Neuronal stem cell (in vitro differentiated cells): Measurements from ENCODE around the gene MTHFD1L.

ENCODE experiments used
- DNase-seq: peaks from one replicate; pipeline ENCODE4 v3.0.0-alpha.2; 2013; ENCODE audit warnings: low spot score
- H2AFZ ChIP-seq: one replicate; pipeline ENCODE4 v1.6.1; 2013; ENCODE audit warnings: mild to moderate bottlenecking, low read length, inconsistent platforms
- H2AK5ac ChIP-seq: 2 replicates; pipeline ENCODE4 v1.6.1; 2013; ENCODE audit warnings: low read depth, mild to moderate bottlenecking, inconsistent platforms, low read length, moderate library complexity, mixed read lengths
- H2BK120ac ChIP-seq: 2 replicates; pipeline ENCODE4 v1.6.1; 2013; ENCODE audit warnings: low read depth, mild to moderate bottlenecking, inconsistent platforms, low read length, moderate library complexity, mixed read lengths
- H2BK12ac ChIP-seq: one replicate; pipeline ENCODE4 v1.6.1; 2013; ENCODE audit warnings: low read length, inconsistent platforms
- H2BK15ac ChIP-seq: 2 replicates; pipeline ENCODE4 v1.6.1; 2013; ENCODE audit warnings: mild to moderate bottlenecking, low read length, inconsistent platforms, mixed read lengths
- H2BK5ac ChIP-seq: one replicate; pipeline ENCODE4 v1.6.1; 2013; ENCODE audit warnings: inconsistent platforms, mild to moderate bottlenecking, low read length, moderate library complexity
- H3K14ac ChIP-seq: one replicate; pipeline ENCODE4 v1.6.1; 2013; ENCODE audit warnings: low read length, inconsistent platforms
- H3K18ac ChIP-seq: 2 replicates; pipeline ENCODE4 v1.6.1; 2013; ENCODE audit warnings: low read length, inconsistent platforms
- H3K23ac ChIP-seq: 2 replicates; pipeline ENCODE4 v1.6.1; 2013; ENCODE audit warnings: low read depth, mild to moderate bottlenecking, mixed read lengths, low read length, inconsistent platforms; ENCODE audit not compliant: poor library complexity
- H3K27ac ChIP-seq: replicated peaks from 3 replicates; pipeline ENCODE4 v1.5.1; 2013; ENCODE audit warnings: low read length, inconsistent platforms
- H3K27me3 ChIP-seq, 3 experiments: 2 replicates each; pipeline ENCODE4 v1.6.1; 2013; ENCODE audit warnings: low read length in 3 of 3, mild to moderate bottlenecking in 2 of 3, inconsistent platforms in 1 of 3, low read depth in 1 of 3, mixed read lengths in 1 of 3, moderate library complexity in 1 of 3; ENCODE audit not compliant: control insufficient read depth in 3 of 3, insufficient read depth in 3 of 3
- H3K36me3 ChIP-seq, 2 donors: replicated peaks in 1 of 2; 2 replicates each; pipeline ENCODE4 v1.6.1; 2013; ENCODE audit warnings: low read length in 2 of 2; ENCODE audit not compliant: control insufficient read depth in 2 of 2, insufficient read depth in 2 of 2
- H3K4ac ChIP-seq: 2 replicates; pipeline ENCODE4 v1.6.1; 2013; ENCODE audit warnings: inconsistent platforms, mild to moderate bottlenecking, low read length, moderate library complexity
- H3K4me1 ChIP-seq, 2 donors: 1 replicate in 1 of 2; 2 replicates in 1 of 2; pipeline ENCODE4 v1.6.1; 2013; ENCODE audit warnings: low read length in 2 of 2, low read depth in 1 of 2; ENCODE audit not compliant: control insufficient read depth in 2 of 2, insufficient read depth in 1 of 2
- H3K4me2 ChIP-seq: one replicate; pipeline ENCODE4 v1.6.1; 2013; ENCODE audit warnings: mild to moderate bottlenecking, low read length, inconsistent platforms; ENCODE audit not compliant: insufficient read depth, poor library complexity, severe bottlenecking
- H3K4me3 ChIP-seq, 2 donors: 2 replicates each; pipeline ENCODE4 v1.5.1; 2013; ENCODE audit warnings: low read length in 2 of 2, mild to moderate bottlenecking in 2 of 2, inconsistent platforms in 1 of 2, moderate library complexity in 1 of 2
- H3K79me1 ChIP-seq: one replicate; pipeline ENCODE4 v1.6.1; 2013; ENCODE audit warnings: low read depth, mild to moderate bottlenecking, inconsistent platforms, low read length, moderate library complexity
- H3K9ac ChIP-seq: one replicate; pipeline ENCODE4 v1.6.1; 2013; ENCODE audit warnings: mild to moderate bottlenecking, low read depth, low read length, inconsistent platforms; ENCODE audit not compliant: poor library complexity
- H3K9me3 ChIP-seq, 2 donors: replicated peaks in 1 of 2; 2 replicates each; pipeline versions ENCODE3 to v1.6.1; 2013; ENCODE audit warnings: low read length in 2 of 2, mild to moderate bottlenecking in 2 of 2, inconsistent platforms in 1 of 2, low read depth in 1 of 2, mixed read lengths in 1 of 2, moderate library complexity in 1 of 2; ENCODE audit not compliant: control insufficient read depth in 2 of 2, insufficient read depth in 1 of 2
- H4K8ac ChIP-seq: one replicate; pipeline ENCODE4 v1.6.1; 2013; ENCODE audit warnings: low read depth, mild to moderate bottlenecking, inconsistent platforms, low read length, moderate library complexity
- H4K91ac ChIP-seq: one replicate; pipeline ENCODE4 v1.6.1; 2013; ENCODE audit warnings: low read length, low read depth, mild to moderate bottlenecking, inconsistent platforms; ENCODE audit not compliant: poor library complexity
- WGBS, 2 donors: extraction: QIAGEN DNeasy Blood & Tissue Kit; methylation state at CpG; one replicate each; pipeline ENCODE4 v1.1.7; 2013; ENCODE audit warnings: missing lambda C conversion rate in 2 of 2, mixed read lengths in 1 of 2; ENCODE audit not compliant: insufficient read length in 2 of 2, insufficient replicate concordance in 1 of 2; ENCODE audit errors: extremely low coverage in 2 of 2; 5-methylcytosine and 5-hydroxymethylcytosine counted together

Gene MTHFD1L

DNA sequence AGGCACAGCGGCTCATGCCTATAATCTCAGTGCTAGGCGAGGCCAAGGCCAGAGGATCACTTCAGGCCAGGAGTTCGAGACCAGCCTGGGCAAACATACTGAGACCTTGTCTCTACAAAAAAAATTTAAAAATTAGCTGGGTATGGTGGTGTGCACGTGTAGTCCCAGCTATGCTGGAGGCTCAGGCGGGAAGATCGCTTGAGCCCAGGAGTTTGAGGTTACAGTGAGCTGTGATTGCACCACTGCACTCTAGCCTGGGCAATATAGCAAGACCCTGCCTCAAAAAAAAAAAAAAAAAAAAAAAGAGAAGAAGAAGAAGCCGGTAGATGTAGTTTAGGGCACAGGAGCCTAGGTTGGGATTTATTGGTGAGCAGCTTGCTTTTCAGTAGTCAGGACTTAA is 20.7 kb downstream of the MTHFD1L start:
- no peak overlapping the region for H3K23ac ChIP-seq
- no peak overlapping the region for H3K27ac ChIP-seq
- no peak overlapping the region for H3K4me2 ChIP-seq
- no peaks in the 10 kb centered on the region for H3K9me3 ChIP-seq
- no peak overlapping the region for H2BK12ac ChIP-seq
- H3K27me3 ChIP-seq: no peaks in the 10 kb centered on the region
- H3K4ac ChIP-seq: no peak overlapping the region
- H3K79me1 ChIP-seq: no peaks in the 10 kb centered on the region
- no peak overlapping the region for H4K8ac ChIP-seq
- no peak overlapping the region for H4K91ac ChIP-seq
- no peak for DNase-seq
- no peak overlapping the region for H3K4me3 ChIP-seq
- H2BK5ac ChIP-seq: no peak overlapping the region
- H3K18ac ChIP-seq: no peak overlapping the region
- no peak overlapping the region for H2AK5ac ChIP-seq
- peaks cover 3 to 12% of the 10 kb centered on the region in 2 donors for H3K4me1 ChIP-seq
- H3K14ac ChIP-seq: no peak overlapping the region
- no CpG with 5 or more reads among the region's 7 CpGs for WGBS, 2 donors
- no peak overlapping the region for H3K9ac ChIP-seq
- H3K36me3 ChIP-seq: peaks cover 16 to 77% of the 10 kb centered on the region in 2 donors
- no peak overlapping the region for H2AFZ ChIP-seq
- H2BK120ac ChIP-seq: no peak overlapping the region
- no peak overlapping the region for H2BK15ac ChIP-seq

DNA sequence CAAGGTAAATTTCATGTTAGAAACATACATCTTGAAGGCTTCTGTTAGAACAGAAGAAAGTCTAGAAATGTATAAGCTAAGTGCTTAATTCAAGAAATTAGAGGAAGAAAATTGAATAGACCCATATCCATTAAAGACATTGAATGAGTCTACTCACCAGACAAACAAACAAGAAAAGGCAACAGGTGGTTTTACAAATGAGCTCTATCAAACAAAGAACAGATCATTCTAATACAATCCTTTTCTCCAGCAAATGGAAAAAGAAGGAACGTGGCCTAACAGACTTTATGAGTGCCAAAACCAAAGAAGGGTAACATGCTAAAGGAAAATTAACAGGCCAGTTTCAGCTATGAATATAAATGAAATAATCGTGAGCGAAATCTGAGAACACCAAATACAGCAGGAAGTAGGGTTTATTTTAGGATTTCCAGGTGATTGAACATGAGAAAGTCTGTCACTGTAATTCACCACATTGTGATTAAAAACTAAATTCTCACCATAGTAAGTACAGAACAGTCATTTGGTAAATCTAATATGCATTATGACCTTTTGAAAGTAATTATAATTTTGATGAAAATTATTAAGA is 22.6 kb downstream of the MTHFD1L start:
- Histone ChIP-seq H3K4me1 (no peaks in the 10 kb centered on the region), H3K36me3 (peaks cover 17 to 88% of the 10 kb centered on the region in 2 donors), H2BK5ac (no peak overlapping the region), H2BK15ac (no peak overlapping the region), H2BK120ac (no peak overlapping the region), H3K23ac (no peak overlapping the region), H3K9me3 (no peaks in the 10 kb centered on the region), H2AK5ac (no peak overlapping the region), H4K91ac (no peak overlapping the region), H2AFZ (no peak overlapping the region), H3K27ac (no peak overlapping the region), H3K4ac (no peak overlapping the region), H3K4me2 (no peak overlapping the region), H3K27me3 (no peaks in the 10 kb centered on the region), H2BK12ac (no peak overlapping the region), H4K8ac (no peak overlapping the region), H3K9ac (no peak overlapping the region), H3K18ac (no peak overlapping the region), H3K79me1 (no peaks in the 10 kb centered on the region), H3K14ac (no peak overlapping the region), H3K4me3 (no peak overlapping the region)
- no CpG with 5 or more reads among the region's 3 CpGs for WGBS, 2 donors
- DNase-seq: no peak

DNA sequence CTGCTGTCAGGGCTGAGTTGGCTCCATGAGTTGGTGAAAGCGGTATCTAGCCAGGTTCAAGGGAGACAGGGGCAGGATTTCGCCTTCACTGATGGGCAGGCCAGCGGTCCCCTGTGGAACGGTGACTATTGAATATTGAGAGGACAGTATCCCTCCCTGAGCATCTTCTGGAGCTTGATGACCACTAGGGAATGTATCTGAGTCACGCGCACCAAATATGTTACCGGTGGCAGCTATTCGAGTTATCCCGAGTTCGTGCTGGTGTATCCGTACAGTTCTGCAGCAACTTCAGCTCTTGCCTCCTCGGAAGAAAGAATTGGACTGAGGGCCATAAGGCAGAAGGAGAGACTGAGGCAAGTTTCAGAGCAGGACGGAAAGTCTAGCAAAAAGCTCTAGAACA is 24.8 kb downstream of the MTHFD1L start:
- Histone ChIP-seq H4K91ac (no peak overlapping the region), H3K36me3 (peaks cover 16 to 83% of the 10 kb centered on the region in 2 donors), H3K14ac (no peak overlapping the region), H3K9me3 (no peaks in the 10 kb centered on the region), H3K9ac (no peak overlapping the region), H3K18ac (no peak overlapping the region), H2BK12ac (no peak overlapping the region), H2BK15ac (no peak overlapping the region), H4K8ac (no peak overlapping the region), H2BK5ac (no peak overlapping the region), H3K27ac (no peak overlapping the region), H3K23ac (no peak overlapping the region), H3K4ac (no peak overlapping the region), H3K4me2 (no peak overlapping the region), H3K4me1 (no peaks in the 10 kb centered on the region), H2AFZ (no peak overlapping the region), H2BK120ac (no peak overlapping the region), H3K27me3 (no peaks in the 10 kb centered on the region), H3K4me3 (no peak overlapping the region), H2AK5ac (no peak overlapping the region), H3K79me1 (no peaks in the 10 kb centered on the region)
- no peak for DNase-seq
- no CpG with 5 or more reads among the region's 13 CpGs for WGBS, 2 donors

GRCh38 chr6:150891888-150892485 is 26.5 kb downstream of the MTHFD1L start:
- Histone ChIP-seq H3K27me3 (no peaks in the 10 kb centered on the region), H2BK12ac (no peak overlapping the region), H3K23ac (no peak overlapping the region), H3K79me1 (no peaks in the 10 kb centered on the region), H3K9ac (no peak overlapping the region), H3K4me1 (no peaks in the 10 kb centered on the region), H4K91ac (no peak overlapping the region), H3K4ac (no peak overlapping the region), H3K27ac (no peak overlapping the region), H3K9me3 (no peaks in the 10 kb centered on the region), H3K14ac (no peak overlapping the region), H3K36me3 (peaks cover 18 to 78% of the 10 kb centered on the region in 2 donors), H3K4me2 (no peak overlapping the region), H2AFZ (no peak overlapping the region), H3K4me3 (no peak overlapping the region), H2AK5ac (no peak overlapping the region), H4K8ac (no peak overlapping the region), H2BK5ac (no peak overlapping the region), H2BK120ac (no peak overlapping the region), H3K18ac (no peak overlapping the region), H2BK15ac (no peak overlapping the region)
- no CpG with 5 or more reads among the region's 7 CpGs for WGBS, 2 donors
- DNase-seq: peak; percentile 48
